Ishikawa (cell line): Measurements from ENCODE around the gene CCDC73.

Experiments
- CEBPB ChIP-seq: IDR thresholded peaks from 2 replicates; pipeline ENCODE4 v1.6.1; 2012
- CREB1 ChIP-seq: IDR thresholded peaks from 2 replicates; pipeline ENCODE4 v1.6.1; 2012; ENCODE audit warnings: low read depth
- EGR1 ChIP-seq: IDR thresholded peaks from 2 replicates; pipeline ENCODE4 v1.6.1; 2012
- TAF1 ChIP-seq: IDR thresholded peaks from 2 replicates; pipeline ENCODE4 v1.6.1; 2012; ENCODE audit warnings: low read depth, mild to moderate bottlenecking
- TCF12 ChIP-seq: IDR thresholded peaks from 2 replicates; pipeline ENCODE4 v1.6.1; 2012; ENCODE audit warnings: low read depth
- TEAD4 ChIP-seq: IDR thresholded peaks from 2 replicates; pipeline ENCODE4 v1.6.1; 2012

DNA sequence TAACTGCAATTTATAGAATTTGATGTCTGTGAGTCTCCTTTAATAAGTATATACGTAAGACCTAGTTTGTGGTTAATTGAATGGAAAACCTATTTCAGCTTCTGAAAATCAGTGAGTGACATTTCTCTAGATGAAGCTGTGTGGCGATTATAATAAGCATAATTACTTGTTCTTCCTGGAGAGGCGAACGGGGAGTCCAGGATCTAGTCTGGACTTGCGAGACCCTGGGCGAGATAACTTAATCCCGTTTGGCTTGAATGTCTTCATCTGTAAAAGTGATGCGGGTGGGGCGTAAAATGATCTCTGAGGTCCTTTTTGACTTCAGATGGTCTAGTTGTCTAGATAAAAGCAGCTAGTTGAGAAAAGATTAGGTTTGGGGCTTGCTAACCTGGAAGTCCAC lies 36.3 kb upstream of the CCDC73 start:
- TF ChIP-seq TCF12 (no peak), EGR1 (no peak), CEBPB (no peak), TAF1 (no peak), CREB1 (no peak), TEAD4 (no peak)
